PC-3 (cell line): Measurements from ENCODE around the gene BCL2L13. TPM values are rescaled to one million over a fixed set of nuclear protein-coding genes. Genes with fewer than 3 reads are reported as not detected.

Source experiments
- ATAC-seq: fragments of 200-7000 bp; cut with Tn5 transposase; 2 replicates; pipeline ENCODE4 v1.9.1; 2020; ENCODE audit warnings: mild to moderate bottlenecking, moderate library complexity
- BruUV-seq: library from RNA; stranded (reverse); fragments of 400-500 nt; replicated peaks from 2 replicates; lab custom pipeline; 2021; lab: Mats Ljungman, UMichigan
- CTCF ChIA-PET: fragments of 300-600 bp; sonication (Branson Sonifier 250); formaldehyde crosslinking; loops from one replicate; lab custom pipeline; 2022; ENCODE audit warnings: antibody characterized with exemption; lab: Charles Lee
- POLR2A ChIA-PET: fragments of 300-600 bp; sonication (Branson Sonifier 250); formaldehyde crosslinking; loops from one replicate; lab custom pipeline; 2022; ENCODE audit warnings: antibody characterized with exemption; ENCODE audit not compliant: unreplicated experiment; lab: Charles Lee
- DNase-seq: peaks from one replicate; pipeline ENCODE4 v3.0.0-alpha.2; 2015
- H2AFZ ChIP-seq: fragments of 300-600 bp; sonication (generic); 2 replicates; pipeline ENCODE4 v1.6.0; 2016; ENCODE audit warnings: antibody characterized with exemption, low read length
- H3F3A ChIP-seq: fragments of 300-600 bp; sonication (generic); one replicate; pipeline ENCODE4 v1.6.0; 2017; ENCODE audit warnings: antibody characterized with exemption, low read length, control low read depth, mild to moderate bottlenecking; ENCODE audit not compliant: unreplicated experiment
- H3K27ac ChIP-seq: fragments of 300-600 bp; sonication (generic); 2 replicates; pipeline ENCODE4 v1.5.1; 2016; ENCODE audit warnings: mild to moderate bottlenecking, low read length
- H3K27me3 ChIP-seq: fragments of 300-600 bp; sonication (generic); 2 replicates; pipeline ENCODE4 v1.6.1; 2016; ENCODE audit warnings: low read length, mixed read lengths
- H3K36me3 ChIP-seq: fragments of 300-600 bp; sonication (generic); 2 replicates; pipeline ENCODE4 v1.6.1; 2016; ENCODE audit warnings: low read depth, mixed run types, low read length, mixed read lengths
- H3K4me1 ChIP-seq: fragments of 300-600 bp; sonication (generic); 2 replicates; pipeline ENCODE4 v1.5.1; 2016; ENCODE audit warnings: low read length; ENCODE audit not compliant: insufficient read depth
- H3K4me2 ChIP-seq: fragments of 300-600 bp; sonication (generic); 2 replicates; pipeline ENCODE4 v1.6.0; 2016; ENCODE audit warnings: low read length
- H3K4me3 ChIP-seq: fragments of 300-600 bp; sonication (generic); 2 replicates; pipeline ENCODE4 v1.5.1; 2016; ENCODE audit warnings: mild to moderate bottlenecking, low read length, mixed read lengths
- H3K79me2 ChIP-seq: fragments of 300-600 bp; sonication (generic); 2 replicates; pipeline ENCODE4 v1.6.1; 2017; ENCODE audit warnings: low read length, mixed read lengths
- H3K9ac ChIP-seq: fragments of 300-600 bp; sonication (generic); 2 replicates; pipeline ENCODE4 v1.6.0; 2016; ENCODE audit warnings: mild to moderate bottlenecking, low read length
- H3K9me2 ChIP-seq: fragments of 300-600 bp; sonication (generic); replicated peaks from 2 replicates; pipeline ENCODE4 v1.6.1; 2016; ENCODE audit warnings: mixed run types, low read length, mixed read lengths
- H3K9me3 ChIP-seq: fragments of 300-600 bp; sonication (generic); 2 replicates; pipeline ENCODE4 v1.6.1; 2016; ENCODE audit warnings: low read length, mixed read lengths
- H4K20me1 ChIP-seq: fragments of 300-600 bp; sonication (generic); 2 replicates; pipeline ENCODE4 v1.6.1; 2016; ENCODE audit warnings: low read length, mixed read lengths
- CTCF ChIP-seq: fragments of 300-600 bp; sonication (generic); conservative IDR thresholded peaks from 2 replicates; pipeline ENCODE4 v1.5.1; 2017; ENCODE audit warnings: antibody characterized with exemption, low read depth, mild to moderate bottlenecking, low read length
- EZH2 ChIP-seq: fragments of 300-600 bp; sonication (generic); IDR thresholded peaks from one replicate; pipeline ENCODE4 v1.6.1; 2017; ENCODE audit warnings: antibody characterized with exemption, mild to moderate bottlenecking, low read length; ENCODE audit not compliant: unreplicated experiment
- EZH2phosphoT487 ChIP-seq: fragments of 300-600 bp; sonication (generic); IDR thresholded peaks from 2 replicates; pipeline ENCODE4 v1.6.1; 2018; ENCODE audit warnings: mild to moderate bottlenecking, antibody characterized with exemption, low read length, borderline replicate concordance
- intact Hi-C: fragments of 100-400 bp; cut with micrococcal nuclease; formaldehyde crosslinking; loops from 2 replicates; pipeline ENCODE4 v1.9.0; 2023
- total RNA-seq: library from RNA; depleted of rRNA; stranded (reverse); fragments of >200 nt; gene quantifications from 2 replicates; pipeline ENCODE4 v1.2.3, GENCODE V29; 2014

Gene BCL2L13
- total RNA-seq, 1 experiment from 2014 or later, result 31.3 TPM

GRCh38 chr22:17655289-17655688 is 16.7 kb downstream of the BCL2L13 start:
- no peak overlapping the region for H3K4me2 ChIP-seq

GRCh38 chr22:17656870-17657395 is 18.4 kb downstream of the BCL2L13 start:
- TSS peak; percentile 25 for BruUV-seq
- no peak overlapping the region for H3K4me3 ChIP-seq

More at GRCh38 chr22:17655289-17655688, 16.7 kb downstream of the BCL2L13 start:
- CTCF ChIA-PET, result no interaction called here
- no peak for DNase-seq
- H3F3A ChIP-seq, result no peaks in the 10 kb centered on the region
- intact Hi-C loops, result no loop called here
- no peak overlapping the region for H3K27ac ChIP-seq
- no peaks in the 10 kb centered on the region for H3K27me3 ChIP-seq
- H3K9me2 ChIP-seq, result no peaks in the 10 kb centered on the region
- no peaks in the 10 kb centered on the region for H3K4me1 ChIP-seq
- no peak overlapping the region for H3K9ac ChIP-seq
- H2AFZ ChIP-seq, result no peak overlapping the region
- no peak overlapping the region for H3K4me3 ChIP-seq
- no peaks in the 10 kb centered on the region for H3K79me2 ChIP-seq
- POLR2A ChIA-PET, result no interaction called here
- BruUV-seq, result no TSS peak
- peaks cover 4% of the 10 kb centered on the region; the same call in 1 of the 2 replicates for H3K36me3 ChIP-seq
- H4K20me1 ChIP-seq, result no peaks in the 10 kb centered on the region
- TF ChIP-seq EZH2phosphoT487, result no peak
- no peak for TF ChIP-seq CTCF
- TF ChIP-seq EZH2, result no peak
- no peaks in the 10 kb centered on the region for H3K9me3 ChIP-seq
- ATAC-seq, result no peak

More at GRCh38 chr22:17656870-17657395, 18.4 kb downstream of the BCL2L13 start:
- H3F3A ChIP-seq, result no peaks in the 10 kb centered on the region
- ChIA-PET POLR2A (no interaction called here), CTCF (interaction anchor here (0.7 kb wide), 1 partner anchor 18 kb away, joined by 3 read pairs; no protein-coding TSS in a partner anchor)
- no peaks in the 10 kb centered on the region for H3K79me2 ChIP-seq
- ATAC-seq (no peak), DNase-seq (no peak)
- H3K27ac ChIP-seq, result no peak overlapping the region
- no peaks in the 10 kb centered on the region for H3K4me1 ChIP-seq
- no peak overlapping the region for H3K9ac ChIP-seq
- H3K4me2 ChIP-seq, result no peak overlapping the region
- no peak overlapping the region for H2AFZ ChIP-seq
- H3K27me3 ChIP-seq, result no peaks in the 10 kb centered on the region
- TF ChIP-seq EZH2phosphoT487, result no peak
- TF ChIP-seq EZH2, result no peak
- no peak for TF ChIP-seq CTCF
- no peaks in the 10 kb centered on the region for H4K20me1 ChIP-seq
- H3K36me3 ChIP-seq, result peaks cover 5% of the 10 kb centered on the region; the same call in 1 of the 2 replicates
- no peaks in the 10 kb centered on the region for H3K9me3 ChIP-seq
- intact Hi-C loops, result no loop called here
- no peaks in the 10 kb centered on the region for H3K9me2 ChIP-seq
